ENCODE results near the gene OR6C3.
"Not testable (repeated sequence)": the region's sequence is repeated elsewhere in the genome, so short reads cannot be mapped to it uniquely, and the experiment has no call there.

The OR6C3 gene

GRCh38 chr12:55330446-55330845 is at the start of gene OR6C3:
Gene OR6C3, plus strand, starts transcription at chr12:55330746. Its CDS starts 955 bp downstream, at chr12:55331701.
- DNase-seq (ENCODE audit: low read depth in 2 of 2), result no peak

- no peak for DNase-seq (ENCODE audit: low read depth in 2 of 2)
Measured at GRCh38 chr12:55280991-55281390, 49.6 kb upstream of the OR6C3 start.

GRCh38 chr12:55289999-55290398 is 40.5 kb upstream of the OR6C3 start:
- DNase-seq (ENCODE audit: low read depth in 2 of 2), result no peak

- no peak for DNase-seq (ENCODE audit: low read depth in 2 of 2)
Measured at GRCh38 chr12:55296469-55296868, 34.1 kb upstream of the OR6C3 start, which contains the start of gene OR6C6. Gene OR6C6, minus strand, starts transcription at chr12:55296569. Its CDS starts 1,337 bp downstream, at chr12:55295232.

GRCh38 chr12:55314043-55314442 is 16.5 kb upstream of the OR6C3 start, which contains the start of gene OR6C1:
Gene OR6C1, plus strand, starts transcription at chr12:55314343. Its CDS starts 6,257 bp downstream, at chr12:55320600.
- no peak for DNase-seq (ENCODE audit: low read depth in 2 of 2)

GRCh38 chr12:55320201-55320600 is 10.3 kb upstream of the OR6C3 start:
- DNase-seq (ENCODE audit: low read depth in 2 of 2), result no peak

GRCh38 chr12:55325801-55326200 is 4.7 kb upstream of the OR6C3 start:
- DNase-seq (ENCODE audit: low read depth in 2 of 2), result not testable (repeated sequence)

GRCh38 chr12:55336002-55336401 is 5.5 kb downstream of the OR6C3 start:
- DNase-seq (ENCODE audit: low read depth in 2 of 2), result no peak

- not testable (repeated sequence) for DNase-seq (ENCODE audit: low read depth in 2 of 2)
Measured at GRCh38 chr12:55355338-55355737, 24.8 kb downstream of the OR6C3 start.

GRCh38 chr12:55362675-55363074 is 32.1 kb downstream of the OR6C3 start, which contains the start of gene OR6C75:
Gene OR6C75, plus strand, starts transcription at chr12:55362975. Its CDS starts 2,136 bp downstream, at chr12:55365111.
- no peak for DNase-seq (ENCODE audit: low read depth in 2 of 2)

GRCh38 chr12:55365086-55365485 is 34.5 kb downstream of the OR6C3 start:
- DNase-seq (ENCODE audit: low read depth in 2 of 2), result no peak

- no peak for DNase-seq (ENCODE audit: low read depth in 2 of 2)
Measured at GRCh38 chr12:55372521-55372920, 42.0 kb downstream of the OR6C3 start.
